ENCODE data around the gene CPLX1.
"Not testable (repeated sequence)": the region's sequence is repeated elsewhere in the genome, so short reads cannot be mapped to it uniquely, and the experiment has no call there.

The CPLX1 gene

DNA sequence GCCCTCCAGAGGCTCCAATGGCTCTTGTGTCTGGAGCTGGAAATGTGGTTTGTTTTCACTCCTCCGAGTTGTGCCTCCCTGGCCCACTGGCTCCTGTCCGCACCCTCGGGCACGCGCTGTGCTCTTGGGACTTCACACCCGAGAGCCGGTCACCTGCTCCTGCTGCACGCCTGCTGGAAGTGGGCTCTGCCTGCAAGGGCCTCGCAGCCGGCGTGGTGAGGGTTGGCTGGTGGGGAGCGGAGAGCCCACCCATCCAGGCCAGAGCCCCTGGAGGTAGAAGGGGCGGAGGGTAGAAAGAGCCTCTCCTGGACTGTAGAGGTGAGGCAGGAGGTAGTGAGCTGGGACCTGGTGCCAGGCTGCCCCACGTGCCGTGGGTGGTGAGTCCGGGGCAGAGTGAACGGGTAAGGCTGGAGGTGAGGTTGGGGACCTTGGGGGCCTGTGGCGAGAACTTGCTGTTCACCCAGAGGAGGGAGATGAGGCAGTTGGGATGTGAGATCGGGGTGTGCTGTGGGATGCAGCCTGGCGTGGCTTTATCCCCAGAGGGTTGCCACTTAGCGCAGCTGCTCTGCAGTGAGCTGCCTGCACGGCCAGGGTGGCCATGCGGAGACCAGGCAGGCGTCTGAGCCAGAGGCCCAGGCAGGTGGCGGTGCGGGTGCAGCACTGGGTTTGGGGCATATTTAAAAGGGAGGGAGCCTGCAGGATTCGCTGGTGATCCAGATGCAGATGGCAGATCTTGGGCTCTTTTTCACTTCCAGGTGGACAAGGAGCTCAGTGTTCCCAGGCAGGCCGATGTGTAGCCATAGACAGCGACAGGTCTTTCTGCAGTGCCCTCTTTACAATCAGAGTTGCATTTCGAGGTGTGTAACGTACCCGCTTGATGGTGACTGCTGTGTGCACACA, 71.5 kb downstream of the CPLX1 start:
- DNase-seq, result no peak

GRCh38 chr4:753186-753585, 72.7 kb downstream of the CPLX1 start:
- not testable (repeated sequence) for DNase-seq

- DNase-seq, result no peak
These were observed 73.6 kb downstream of the CPLX1 start for GRCh38 chr4:752196-752861.

GRCh38 chr4:751676-752075, 74.3 kb downstream of the CPLX1 start:
- DNase-seq, result no peak

GRCh38 chr4:749698-750666, 75.9 kb downstream of the CPLX1 start:
- DNase-seq, result no peak

- no peak for DNase-seq
These were observed 77.5 kb downstream of the CPLX1 start for GRCh38 chr4:748461-748860.

DNA sequence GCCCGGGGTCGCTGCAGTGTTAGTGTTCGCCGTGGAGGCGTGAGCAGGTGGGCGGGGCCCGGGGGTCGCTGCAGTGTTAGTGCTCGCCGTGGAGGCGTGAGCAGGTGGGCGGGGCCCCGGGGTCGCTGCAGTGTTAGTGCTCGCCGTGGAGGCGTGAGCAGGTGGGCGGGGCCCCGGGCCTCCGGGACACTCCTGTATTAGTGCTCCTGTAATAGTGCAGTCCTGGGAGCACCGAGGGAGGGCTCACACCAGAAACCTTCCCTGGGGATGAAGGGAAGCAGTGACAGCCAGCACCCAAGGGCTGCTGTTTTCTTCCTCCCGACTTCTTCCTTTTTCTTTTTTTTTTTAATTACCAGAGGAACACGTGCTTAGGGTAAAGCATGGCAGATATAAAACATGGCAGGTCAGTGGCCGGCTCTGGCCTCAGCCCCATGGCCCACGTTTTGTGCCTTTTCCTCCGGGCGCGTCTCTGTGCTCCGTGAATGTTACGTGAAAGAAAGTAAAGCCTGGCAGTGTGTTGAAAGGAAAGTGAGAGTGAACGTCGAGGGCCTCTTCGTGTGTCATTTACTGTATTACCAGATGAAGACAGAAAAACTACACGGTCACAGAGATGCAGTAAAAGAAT, 78.3 kb downstream of the CPLX1 start:
- no peak for DNase-seq

GRCh38 chr4:744212-744841, 81.6 kb downstream of the CPLX1 start:
- no peak for DNase-seq

- DNase-seq, result no peak
These were observed 82.3 kb downstream of the CPLX1 start for GRCh38 chr4:743463-744211.

- peak; percentile 46 for DNase-seq
These were observed 83.1 kb downstream of the CPLX1 start for GRCh38 chr4:742742-743311.

DNA sequence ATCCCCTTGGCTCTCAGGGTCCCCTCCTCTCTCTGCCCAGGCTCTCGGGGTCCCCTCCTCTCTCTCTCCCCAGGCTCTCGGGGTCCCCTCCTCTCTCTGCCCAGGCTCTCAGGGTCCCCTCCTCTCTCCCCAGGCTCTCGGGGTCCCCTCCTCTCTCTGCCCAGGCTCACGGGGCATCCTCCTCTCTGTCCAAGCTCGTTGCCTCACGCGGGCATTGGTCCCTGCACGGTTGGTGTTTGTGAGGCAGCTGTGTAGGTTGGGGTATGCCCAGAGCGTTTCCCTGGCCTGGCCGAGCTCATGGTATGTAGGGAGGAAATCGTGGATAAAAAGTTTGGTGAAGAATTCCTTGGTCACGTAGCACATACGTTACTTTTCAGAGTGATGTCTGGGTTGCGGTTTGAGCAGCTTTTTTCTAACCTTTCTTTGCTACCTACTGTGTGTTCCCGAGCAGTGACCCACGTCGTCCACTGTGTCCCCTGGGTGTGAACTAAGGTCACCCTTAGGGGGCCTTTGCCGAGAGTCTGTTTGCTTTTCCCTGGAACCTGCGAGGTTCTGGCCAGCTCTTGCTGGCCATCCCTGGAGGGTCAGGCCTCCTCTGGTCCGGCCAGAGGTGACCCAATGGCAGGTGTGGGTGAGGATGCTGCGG, 83.7 kb downstream of the CPLX1 start:
- no peak for DNase-seq

DNA sequence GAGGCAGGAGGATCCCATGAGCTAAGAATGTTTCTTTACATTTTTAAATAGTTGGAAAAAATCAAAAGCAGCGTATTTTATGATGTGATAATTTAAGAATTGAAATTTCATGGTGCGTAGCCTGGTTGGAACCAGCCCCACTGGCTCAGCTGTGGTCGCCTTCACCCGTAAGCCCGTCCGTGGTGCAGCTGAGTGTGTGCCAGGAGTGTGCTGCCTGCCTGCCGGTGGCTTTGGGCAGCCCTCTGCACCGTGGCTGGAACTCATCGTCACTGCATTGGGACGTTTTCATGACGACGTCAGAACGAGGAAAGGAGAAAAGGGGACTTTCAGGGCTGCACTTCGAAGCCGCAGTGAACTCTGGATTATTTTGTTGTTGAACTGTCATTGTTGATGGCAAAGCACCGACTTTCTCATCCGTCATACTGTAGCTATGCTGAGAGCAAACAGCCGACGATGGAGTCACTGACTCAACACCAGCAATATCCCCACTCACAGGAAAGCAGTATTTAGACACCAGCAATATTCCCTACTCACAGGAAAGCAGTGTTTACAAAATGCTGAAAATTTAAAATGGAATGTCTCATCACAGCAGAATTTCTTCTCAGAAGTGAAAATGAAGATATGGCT, 85.2 kb downstream of the CPLX1 start:
- DNase-seq, result no peak

DNA sequence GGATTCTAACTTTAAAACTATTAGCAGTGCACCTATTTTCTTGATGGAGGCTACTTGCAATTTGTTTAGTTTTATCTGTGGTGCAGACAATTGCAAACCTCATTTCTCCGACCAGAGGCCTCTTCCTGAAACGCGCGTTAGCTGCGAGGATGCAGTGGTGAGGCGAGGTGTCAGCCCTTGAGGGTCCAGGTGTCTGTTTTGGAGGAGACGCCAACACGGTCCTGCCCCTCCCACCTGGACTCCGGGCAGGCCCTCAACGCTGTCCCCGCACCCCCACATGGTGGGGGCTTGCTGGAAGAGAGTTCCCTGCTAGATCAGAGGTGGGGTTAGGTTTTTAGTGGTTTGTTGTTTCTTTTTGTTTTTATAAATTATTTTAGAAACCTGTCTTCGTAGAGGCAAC, 85.9 kb downstream of the CPLX1 start:
- no peak for DNase-seq

- no peak for DNase-seq
These were observed 86.4 kb downstream of the CPLX1 start for GRCh38 chr4:739569-739968.

GRCh38 chr4:738781-739280, 87.1 kb downstream of the CPLX1 start:
- DNase-seq, result no peak

DNA sequence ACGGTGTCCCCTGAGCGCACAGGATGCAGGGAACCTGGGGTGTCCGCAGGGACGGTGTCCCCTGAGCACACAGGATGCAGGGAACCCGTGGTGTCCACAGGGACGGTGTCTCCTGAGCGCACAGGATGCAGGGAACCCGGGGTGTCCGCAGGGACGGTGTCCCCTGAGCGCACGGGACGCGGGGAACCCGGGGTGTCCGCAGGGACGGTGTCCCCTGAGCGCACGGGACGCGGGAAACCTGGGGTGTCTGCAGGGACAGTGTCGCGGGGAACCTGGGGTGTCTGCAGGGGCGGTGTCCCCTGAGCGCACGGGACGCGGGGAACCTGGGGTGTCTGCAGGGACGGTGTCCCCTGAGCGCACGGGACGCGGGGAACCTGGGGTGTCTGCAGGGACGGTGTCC, 89.4 kb downstream of the CPLX1 start:
- not testable (repeated sequence) for DNase-seq

DNA sequence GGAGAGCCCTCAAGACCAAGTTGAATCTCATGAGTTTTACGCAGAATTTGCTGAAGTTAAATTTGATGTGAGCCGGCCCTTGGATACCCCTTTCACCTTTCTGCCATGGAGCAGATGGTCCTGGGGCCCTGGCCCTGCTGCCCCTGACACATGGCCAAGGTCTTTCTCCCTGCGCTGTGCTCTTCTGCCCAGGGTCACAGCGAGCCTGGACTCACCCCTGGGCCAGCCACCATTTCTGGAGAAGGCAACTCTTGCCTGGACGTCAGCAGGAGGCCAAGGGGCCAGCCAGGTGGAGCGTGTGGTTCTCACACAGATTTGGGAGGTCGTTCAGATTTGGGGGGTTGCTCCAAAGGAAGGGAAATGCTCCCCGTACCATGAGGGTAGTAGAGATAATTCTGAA, 90.3 kb downstream of the CPLX1 start:
- no peak for DNase-seq
